HepG2 (cell line): ENCODE measurements around the gene CHRNB1. TPM values are rescaled to one million over a fixed set of nuclear protein-coding genes. Genes with fewer than 3 reads are reported as not detected.

Source experiments
- CHCHD3 ChIP-seq: sonication (generic); formaldehyde crosslinking; IDR thresholded peaks from 2 replicates; pipeline ENCODE4 v1.8.0; 2022; ENCODE audit warnings: mild to moderate bottlenecking, missing genetic modification reagents, moderate library complexity
- FOSL2 ChIP-seq: sonication (generic); formaldehyde crosslinking; IDR thresholded peaks from 2 replicates; pipeline ENCODE4 v1.4.0; 2020; ENCODE audit warnings: missing genetic modification reagents
- HNRNPH1 ChIP-seq: fragments of 200-400 bp; formaldehyde crosslinking; optimal IDR thresholded peaks from 2 replicates; pipeline ENCODE3; 2017; ENCODE audit warnings: mild to moderate bottlenecking, low read depth, low read length
- MZF1 ChIP-seq: sonication (generic); formaldehyde crosslinking; IDR thresholded peaks from 2 replicates; pipeline ENCODE4 v1.8.1; 2023; ENCODE audit warnings: mild to moderate bottlenecking, missing genetic modification reagents, borderline replicate concordance
- NBN ChIP-seq: fragments of 450-650 bp; conservative IDR thresholded peaks from 2 replicates; pipeline ENCODE4 v1.6.1; 2017
- PCBP1 ChIP-seq: fragments of 200-400 bp; formaldehyde crosslinking; IDR thresholded peaks from 2 replicates; pipeline ENCODE4 v1.6.1; 2017; ENCODE audit warnings: mild to moderate bottlenecking, low read depth, low read length, borderline replicate concordance
- RFX3 ChIP-seq: IDR thresholded peaks from 2 replicates; pipeline ENCODE4 v1.6.1; 2016; ENCODE audit warnings: missing biosample characterization, missing genetic modification reagents
- ZFP36L2 ChIP-seq: sonication (generic); formaldehyde crosslinking; IDR thresholded peaks from 2 replicates; pipeline ENCODE4 v1.4.0; 2020; ENCODE audit warnings: missing genetic modification reagents
- ZNF550 ChIP-seq: sonication (generic); formaldehyde crosslinking; IDR thresholded peaks from 2 replicates; pipeline ENCODE4 v1.4.0; 2020; ENCODE audit warnings: mild to moderate bottlenecking, missing genetic modification reagents, borderline replicate concordance
- ZNF552 ChIP-seq: sonication (generic); formaldehyde crosslinking; IDR thresholded peaks from 2 replicates; pipeline ENCODE4 v1.9.0; 2022; ENCODE audit warnings: missing genetic modification reagents, mild to moderate bottlenecking, borderline replicate concordance
- ZNF589 ChIP-seq: sonication (generic); formaldehyde crosslinking; conservative IDR thresholded peaks from 2 replicates; pipeline ENCODE4 v1.8.0; 2022; ENCODE audit warnings: mild to moderate bottlenecking, moderate library complexity, missing genetic modification reagents
- ZNF615 ChIP-seq: sonication (generic); formaldehyde crosslinking; IDR thresholded peaks from 2 replicates; pipeline ENCODE4 v1.5.0; 2020; ENCODE audit warnings: mild to moderate bottlenecking, missing genetic modification reagents, borderline replicate concordance
- ZNF841 ChIP-seq: sonication (generic); formaldehyde crosslinking; IDR thresholded peaks from 2 replicates; pipeline ENCODE4 v1.8.1; 2023; ENCODE audit warnings: missing genetic modification reagents, borderline replicate concordance
- ZNF891 ChIP-seq: sonication (generic); formaldehyde crosslinking; IDR thresholded peaks from 2 replicates; pipeline ENCODE4 v1.5.0; 2020; ENCODE audit warnings: mild to moderate bottlenecking, missing genetic modification reagents
- polyA plus RNA-seq, 8 experiments: library from polyadenylated mRNA; depleted of rRNA in 3 of 8; stranded (reverse) in 7 of 8; unstranded in 1 of 8; fragments of >200 nt; fragmentation: Illumina TruSeq in 4 of 8; extraction: Trizol in 4 of 8; gene quantifications; 2 replicates each; pipeline versions ENCODE4 v1.2.1 to v1.2.3, GENCODE V29; 2011 to 2016; ENCODE audit warnings: low read depth in 4 of 8, missing spikeins in 1 of 8, mixed read lengths in 1 of 8; ENCODE audit not compliant: insufficient read depth in 1 of 8
- total RNA-seq, 5 experiments: library from RNA; depleted of rRNA; stranded (reverse); fragments of >200 nt; fragmentation: Illumina TruSeq; extraction: Trizol; gene quantifications; 2 replicates each; pipeline ENCODE4 v1.2.3, GENCODE V29; 2016; ENCODE audit warnings: low read depth in 1 of 5
- TF ChIP-seq, protein P1 (sequence below): sonication (generic); formaldehyde crosslinking; IDR thresholded peaks from 2 replicates; pipeline ENCODE4 v1.8.1; 2023; ENCODE audit warnings: missing genetic modification reagents, inconsistent platforms, borderline replicate concordance
- TF ChIP-seq, protein P2 (sequence below): sonication (generic); formaldehyde crosslinking; IDR thresholded peaks from 2 replicates; pipeline ENCODE4 v1.4.0; 2020; ENCODE audit warnings: missing genetic modification reagents
- TF ChIP-seq, protein P3 (sequence below), 2 experiments: sonication (generic) in 1 of 2; formaldehyde crosslinking in 1 of 2; IDR thresholded peaks; 2 replicates each; pipeline versions ENCODE4 v1.4.0 to v1.6.1; 2018 to 2020; ENCODE audit warnings: missing genetic modification reagents in 2 of 2, borderline replicate concordance in 1 of 2, low read depth in 1 of 2, mild to moderate bottlenecking in 1 of 2, missing biosample characterization in 1 of 2
- TF ChIP-seq, protein P4 (sequence below): sonication (generic); formaldehyde crosslinking; IDR thresholded peaks from 2 replicates; pipeline ENCODE4 v1.5.1; 2020; ENCODE audit warnings: mild to moderate bottlenecking, missing genetic modification reagents, moderate library complexity

Gene CHRNB1
- total and polyA plus RNA-seq, 2 of the 13 experiments (the other 11 are each of a cell fraction or from before 2014, with no cell fraction given) = 5.4 to 33.7 TPM

DNA sequence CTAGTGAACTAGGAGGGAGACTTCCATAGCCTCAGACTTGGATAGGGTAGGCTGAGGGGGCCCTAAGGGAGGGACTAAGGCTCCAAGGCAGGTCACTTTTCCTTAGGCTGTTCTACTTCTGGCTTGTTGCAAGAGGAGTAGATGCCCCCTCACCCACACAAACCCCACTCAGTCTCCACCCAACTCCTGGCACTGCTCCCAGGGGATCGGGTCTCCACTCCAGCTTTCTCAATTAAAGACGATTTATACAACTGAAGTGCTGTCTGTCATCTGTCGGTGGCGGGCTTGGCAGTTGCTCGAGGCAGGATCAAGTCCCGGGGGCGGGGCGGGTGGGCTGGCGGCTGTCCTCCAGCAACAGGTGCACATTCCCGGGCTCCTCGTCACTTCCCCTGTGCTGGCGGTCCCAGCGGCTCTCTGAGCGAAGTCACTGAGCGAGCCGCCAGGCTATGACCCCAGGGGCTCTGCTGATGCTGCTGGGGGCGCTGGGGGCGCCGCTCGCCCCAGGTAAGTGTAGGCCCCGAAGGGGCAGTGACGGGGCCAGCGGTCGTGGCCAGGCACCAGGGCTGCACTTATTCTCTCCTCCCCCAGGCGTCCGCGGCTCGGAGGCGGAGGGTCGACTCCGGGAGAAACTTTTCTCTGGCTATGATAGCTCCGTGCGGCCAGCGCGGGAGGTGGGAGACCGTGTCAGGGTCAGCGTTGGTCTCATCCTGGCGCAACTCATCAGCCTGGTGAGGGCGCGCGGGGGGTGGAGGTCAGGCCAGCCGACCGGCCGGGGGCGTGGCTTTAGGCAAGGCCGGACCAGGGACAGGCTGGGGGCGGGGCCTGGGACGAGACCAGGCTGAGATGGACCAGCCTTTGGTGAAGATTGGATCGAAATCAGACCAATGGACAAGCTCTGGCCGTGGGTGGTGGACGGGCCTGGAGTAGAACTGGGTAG is at the start of gene CHRNB1 (continued):
- TF ChIP-seq ZFP36L2 (CRISPR knock-in tag) (no peak), ZNF550 (CRISPR knock-in tag) (no peak), RFX3 (CRISPR knock-in tag) (no peak), ZNF552 (0 out of 2 replicates have a peak, but pooled peaks have one; percentile 53), PCBP1 (0 out of 2 replicates have a peak, but pooled peaks have one; percentile 51), ZNF615 (CRISPR knock-in tag) (no peak), ZNF891 (no peak), ZNF589 (no peak), CHCHD3 (CRISPR knock-in tag) (no peak), NBN (no peak), HNRNPH1 (no peak), ZNF841 (CRISPR knock-in tag) (no peak), MZF1 (CRISPR knock-in tag) (no peak), FOSL2 (CRISPR knock-in tag) (peak; percentile 65)
- TF ChIP-seq, protein P1, sequence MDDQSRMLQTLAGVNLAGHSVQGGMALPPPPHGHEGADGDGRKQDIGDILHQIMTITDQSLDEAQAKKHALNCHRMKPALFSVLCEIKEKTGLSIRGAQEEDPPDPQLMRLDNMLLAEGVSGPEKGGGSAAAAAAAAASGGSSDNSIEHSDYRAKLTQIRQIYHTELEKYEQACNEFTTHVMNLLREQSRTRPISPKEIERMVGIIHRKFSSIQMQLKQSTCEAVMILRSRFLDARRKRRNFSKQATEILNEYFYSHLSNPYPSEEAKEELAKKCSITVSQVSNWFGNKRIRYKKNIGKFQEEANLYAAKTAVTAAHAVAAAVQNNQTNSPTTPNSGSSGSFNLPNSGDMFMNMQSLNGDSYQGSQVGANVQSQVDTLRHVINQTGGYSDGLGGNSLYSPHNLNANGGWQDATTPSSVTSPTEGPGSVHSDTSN (CRISPR knock-in tag) = no peak
- TF ChIP-seq, protein P2, sequence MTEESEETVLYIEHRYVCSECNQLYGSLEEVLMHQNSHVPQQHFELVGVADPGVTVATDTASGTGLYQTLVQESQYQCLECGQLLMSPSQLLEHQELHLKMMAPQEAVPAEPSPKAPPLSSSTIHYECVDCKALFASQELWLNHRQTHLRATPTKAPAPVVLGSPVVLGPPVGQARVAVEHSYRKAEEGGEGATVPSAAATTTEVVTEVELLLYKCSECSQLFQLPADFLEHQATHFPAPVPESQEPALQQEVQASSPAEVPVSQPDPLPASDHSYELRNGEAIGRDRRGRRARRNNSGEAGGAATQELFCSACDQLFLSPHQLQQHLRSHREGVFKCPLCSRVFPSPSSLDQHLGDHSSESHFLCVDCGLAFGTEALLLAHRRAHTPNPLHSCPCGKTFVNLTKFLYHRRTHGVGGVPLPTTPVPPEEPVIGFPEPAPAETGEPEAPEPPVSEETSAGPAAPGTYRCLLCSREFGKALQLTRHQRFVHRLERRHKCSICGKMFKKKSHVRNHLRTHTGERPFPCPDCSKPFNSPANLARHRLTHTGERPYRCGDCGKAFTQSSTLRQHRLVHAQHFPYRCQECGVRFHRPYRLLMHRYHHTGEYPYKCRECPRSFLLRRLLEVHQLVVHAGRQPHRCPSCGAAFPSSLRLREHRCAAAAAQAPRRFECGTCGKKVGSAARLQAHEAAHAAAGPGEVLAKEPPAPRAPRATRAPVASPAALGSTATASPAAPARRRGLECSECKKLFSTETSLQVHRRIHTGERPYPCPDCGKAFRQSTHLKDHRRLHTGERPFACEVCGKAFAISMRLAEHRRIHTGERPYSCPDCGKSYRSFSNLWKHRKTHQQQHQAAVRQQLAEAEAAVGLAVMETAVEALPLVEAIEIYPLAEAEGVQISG = no peak
- TF ChIP-seq, protein P3, sequence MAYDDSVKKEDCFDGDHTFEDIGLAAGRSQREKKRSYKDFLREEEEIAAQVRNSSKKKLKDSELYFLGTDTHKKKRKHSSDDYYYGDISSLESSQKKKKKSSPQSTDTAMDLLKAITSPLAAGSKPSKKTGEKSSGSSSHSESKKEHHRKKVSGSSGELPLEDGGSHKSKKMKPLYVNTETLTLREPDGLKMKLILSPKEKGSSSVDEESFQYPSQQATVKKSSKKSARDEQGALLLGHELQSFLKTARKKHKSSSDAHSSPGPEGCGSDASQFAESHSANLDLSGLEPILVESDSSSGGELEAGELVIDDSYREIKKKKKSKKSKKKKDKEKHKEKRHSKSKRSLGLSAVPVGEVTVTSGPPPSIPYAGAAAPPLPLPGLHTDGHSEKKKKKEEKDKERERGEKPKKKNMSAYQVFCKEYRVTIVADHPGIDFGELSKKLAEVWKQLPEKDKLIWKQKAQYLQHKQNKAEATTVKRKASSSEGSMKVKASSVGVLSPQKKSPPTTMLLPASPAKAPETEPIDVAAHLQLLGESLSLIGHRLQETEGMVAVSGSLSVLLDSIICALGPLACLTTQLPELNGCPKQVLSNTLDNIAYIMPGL (CRISPR knock-in tag; IDR thresholded peaks at IDR 0.05; ENCODE audit: borderline replicate concordance in 1 of 2, low read depth in 1 of 2) = peak; percentile 73 to 87; a peak in 3 of 4 replicates
- TF ChIP-seq, protein P4, sequence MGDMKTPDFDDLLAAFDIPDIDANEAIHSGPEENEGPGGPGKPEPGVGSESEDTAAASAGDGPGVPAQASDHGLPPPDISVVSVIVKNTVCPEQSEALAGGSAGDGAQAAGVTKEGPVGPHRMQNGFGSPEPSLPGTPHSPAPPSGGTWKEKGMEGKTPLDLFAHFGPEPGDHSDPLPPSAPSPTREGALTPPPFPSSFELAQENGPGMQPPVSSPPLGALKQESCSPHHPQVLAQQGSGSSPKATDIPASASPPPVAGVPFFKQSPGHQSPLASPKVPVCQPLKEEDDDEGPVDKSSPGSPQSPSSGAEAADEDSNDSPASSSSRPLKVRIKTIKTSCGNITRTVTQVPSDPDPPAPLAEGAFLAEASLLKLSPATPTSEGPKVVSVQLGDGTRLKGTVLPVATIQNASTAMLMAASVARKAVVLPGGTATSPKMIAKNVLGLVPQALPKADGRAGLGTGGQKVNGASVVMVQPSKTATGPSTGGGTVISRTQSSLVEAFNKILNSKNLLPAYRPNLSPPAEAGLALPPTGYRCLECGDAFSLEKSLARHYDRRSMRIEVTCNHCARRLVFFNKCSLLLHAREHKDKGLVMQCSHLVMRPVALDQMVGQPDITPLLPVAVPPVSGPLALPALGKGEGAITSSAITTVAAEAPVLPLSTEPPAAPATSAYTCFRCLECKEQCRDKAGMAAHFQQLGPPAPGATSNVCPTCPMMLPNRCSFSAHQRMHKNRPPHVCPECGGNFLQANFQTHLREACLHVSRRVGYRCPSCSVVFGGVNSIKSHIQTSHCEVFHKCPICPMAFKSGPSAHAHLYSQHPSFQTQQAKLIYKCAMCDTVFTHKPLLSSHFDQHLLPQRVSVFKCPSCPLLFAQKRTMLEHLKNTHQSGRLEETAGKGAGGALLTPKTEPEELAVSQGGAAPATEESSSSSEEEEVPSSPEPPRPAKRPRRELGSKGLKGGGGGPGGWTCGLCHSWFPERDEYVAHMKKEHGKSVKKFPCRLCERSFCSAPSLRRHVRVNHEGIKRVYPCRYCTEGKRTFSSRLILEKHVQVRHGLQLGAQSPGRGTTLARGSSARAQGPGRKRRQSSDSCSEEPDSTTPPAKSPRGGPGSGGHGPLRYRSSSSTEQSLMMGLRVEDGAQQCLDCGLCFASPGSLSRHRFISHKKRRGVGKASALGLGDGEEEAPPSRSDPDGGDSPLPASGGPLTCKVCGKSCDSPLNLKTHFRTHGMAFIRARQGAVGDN (CRISPR knock-in tag) = peak; percentile 92
